IMR-90 (cell line): Measurements from ENCODE around the gene ALDH1B1. TPM values are rescaled to one million over a fixed set of nuclear protein-coding genes. Genes with fewer than 3 reads are reported as not detected.

Experiments
- ATAC-seq: fragments of 200-7000 bp; cut with Tn5 transposase; 2 replicates; pipeline ENCODE4 v1.9.1; 2020; ENCODE audit warnings: low read depth, mild to moderate bottlenecking, moderate library complexity
- BruUV-seq: library from RNA; stranded (reverse); fragments of 400-500 nt; replicated peaks from 2 replicates; lab custom pipeline; 2021; lab: Mats Ljungman, UMichigan
- CTCF ChIA-PET: fragments of 300-600 bp; formaldehyde crosslinking; extraction: SDS; loops from one replicate; lab custom pipeline; 2021; ENCODE audit warnings: antibody characterized with exemption; lab: Yijun Ruan, JAX
- POLR2A ChIA-PET: fragments of 300-600 bp; sonication (Branson Sonifier 250); formaldehyde crosslinking; loops from one replicate; lab custom pipeline; 2022; ENCODE audit warnings: antibody characterized with exemption; ENCODE audit not compliant: unreplicated experiment; lab: Charles Lee
- DNase-seq: peaks from one replicate; pipeline ENCODE4 v3.0.0; 2013
- H2AFZ ChIP-seq: replicated peaks from 2 replicates; pipeline ENCODE3; 2013; ENCODE audit warnings: low read length, mild to moderate bottlenecking; ENCODE audit not compliant: poor library complexity
- H2AK5ac ChIP-seq: 2 replicates; pipeline ENCODE4 v1.6.1; 2013; ENCODE audit warnings: low read depth, low read length, inconsistent platforms
- H2AK9ac ChIP-seq: replicated peaks from 2 replicates; pipeline ENCODE3; 2013; ENCODE audit warnings: mild to moderate bottlenecking, low read depth, low read length, moderate library complexity; ENCODE audit not compliant: poor library complexity
- H2BK120ac ChIP-seq: 2 replicates; pipeline ENCODE4 v1.6.1; 2013; ENCODE audit warnings: low read depth, low read length, inconsistent platforms
- H2BK15ac ChIP-seq: 3 replicates; pipeline ENCODE4 v1.6.1; 2013; ENCODE audit warnings: low read depth, low read length, inconsistent platforms
- H2BK20ac ChIP-seq: 2 replicates; pipeline ENCODE4 v1.6.1; 2013; ENCODE audit warnings: low read depth, mild to moderate bottlenecking, inconsistent platforms, low read length, moderate library complexity
- H2BK5ac ChIP-seq: 2 replicates; pipeline ENCODE4 v1.6.1; 2013; ENCODE audit warnings: mild to moderate bottlenecking, low read depth, low read length, inconsistent platforms; ENCODE audit not compliant: poor library complexity, severe bottlenecking
- H3K14ac ChIP-seq: replicated peaks from 2 replicates; pipeline ENCODE4 v1.6.1; 2013; ENCODE audit warnings: low read depth, low read length, inconsistent platforms
- H3K18ac ChIP-seq: 2 replicates; pipeline ENCODE4 v1.6.1; 2013; ENCODE audit warnings: low read depth, low read length, control low read depth
- H3K23ac ChIP-seq: 2 replicates; pipeline ENCODE4 v1.6.1; 2013; ENCODE audit warnings: low read depth, low read length, inconsistent platforms
- H3K27ac ChIP-seq: 2 replicates; pipeline ENCODE4 v1.5.1; 2013; ENCODE audit warnings: mild to moderate bottlenecking, control low read depth, low read length; ENCODE audit not compliant: insufficient read depth
- H3K27me3 ChIP-seq: 2 replicates; pipeline ENCODE4 v1.6.1; 2013; ENCODE audit warnings: low read length; ENCODE audit not compliant: control insufficient read depth, insufficient read depth
- H3K36me3 ChIP-seq: 2 replicates; pipeline ENCODE4 v1.6.1; 2013; ENCODE audit warnings: low read length, mixed read lengths; ENCODE audit not compliant: control insufficient read depth, insufficient read depth
- H3K4ac ChIP-seq: 2 replicates; pipeline ENCODE4 v1.6.1; 2013; ENCODE audit warnings: low read depth, low read length, inconsistent platforms
- H3K4me1 ChIP-seq: 2 replicates; pipeline ENCODE4 v1.6.1; 2013; ENCODE audit warnings: low read length, mixed read lengths; ENCODE audit not compliant: control insufficient read depth, insufficient read depth
- H3K4me2 ChIP-seq: 2 replicates; pipeline ENCODE4 v1.6.1; 2013; ENCODE audit warnings: low read depth, mild to moderate bottlenecking, control low read depth, low read length, moderate library complexity
- H3K4me3 ChIP-seq: 2 replicates; pipeline ENCODE4 v1.5.1; 2013; ENCODE audit warnings: low read depth, mild to moderate bottlenecking, control low read depth, low read length, moderate library complexity; ENCODE audit not compliant: insufficient read depth
- H3K56ac ChIP-seq: 2 replicates; pipeline ENCODE4 v1.6.1; 2013; ENCODE audit warnings: low read length, inconsistent platforms; ENCODE audit not compliant: insufficient read depth; ENCODE audit errors: extremely low read depth
- H3K79me1 ChIP-seq, 2 experiments: 2 replicates each; pipeline ENCODE4 v1.6.1; 2013; ENCODE audit warnings: low read length in 2 of 2, inconsistent platforms in 1 of 2, low read depth in 1 of 2
- H3K9ac ChIP-seq: 2 replicates; pipeline ENCODE4 v1.6.1; 2013; ENCODE audit warnings: low read depth, low read length, control low read depth
- H3K9me1 ChIP-seq: 2 replicates; pipeline ENCODE4 v1.6.1; 2013; ENCODE audit warnings: low read length, inconsistent platforms; ENCODE audit not compliant: insufficient read depth
- H3K9me3 ChIP-seq: 2 replicates; pipeline ENCODE4 v1.6.1; 2013; ENCODE audit warnings: low read length; ENCODE audit not compliant: control insufficient read depth, insufficient read depth
- H4K20me1 ChIP-seq: 2 replicates; pipeline ENCODE4 v1.6.1; 2013; ENCODE audit warnings: low read length, inconsistent platforms; ENCODE audit not compliant: insufficient read depth
- H4K5ac ChIP-seq: 2 replicates; pipeline ENCODE4 v1.6.1; 2013; ENCODE audit warnings: mild to moderate bottlenecking, low read depth, low read length, control low read depth
- H4K8ac ChIP-seq, 2 experiments: 2 replicates each; pipeline ENCODE4 v1.6.1; 2013; ENCODE audit warnings: low read depth in 2 of 2, low read length in 2 of 2, control low read depth in 1 of 2, inconsistent platforms in 1 of 2
- H4K91ac ChIP-seq: 2 replicates; pipeline ENCODE4 v1.6.1; 2013; ENCODE audit warnings: low read depth, low read length, inconsistent platforms; ENCODE audit not compliant: insufficient read depth
- RCOR1 ChIP-seq: IDR thresholded peaks from 2 replicates; pipeline ENCODE4 v1.6.1; 2012; ENCODE audit warnings: mild to moderate bottlenecking, low read length, improper control_type of control experiment; ENCODE audit not compliant: insufficient replicate concordance
- SMC3 ChIP-seq: fragments of 150-350 bp; IDR thresholded peaks from 2 replicates; pipeline ENCODE4 v1.6.1; 2016; ENCODE audit warnings: low read depth, mild to moderate bottlenecking, antibody characterized with exemption, low read length, moderate library complexity
- WGBS, 2 experiments: methylation state at CpG; one replicate each; pipeline versions ENCODE4 v1.1.5 to v1.1.7; 2013; ENCODE audit warnings: missing lambda C conversion rate in 2 of 2; ENCODE audit not compliant: insufficient read length in 1 of 2; ENCODE audit errors: extremely low coverage in 2 of 2; 5-methylcytosine and 5-hydroxymethylcytosine counted together
- dilution Hi-C: fragments of 300-500 bp; cut with HindIII; formaldehyde crosslinking; loops from one replicate; pipeline ENCODE4 v1.14.3; 2018; ENCODE audit warnings: low sequenced_read_pairs; ENCODE audit not compliant: unreplicated experiment
- in situ Hi-C: fragments of 300-500 bp; cut with MboI; formaldehyde crosslinking; loops from 3 replicates; pipeline ENCODE4 v1.14.3; 2019; ENCODE audit warnings: low sequenced_read_pairs, inconsistent platforms, mixed read lengths
- intact Hi-C: fragments of 100-400 bp; cut with micrococcal nuclease; formaldehyde crosslinking; loops from 2 replicates; pipeline ENCODE4 v1.10.0; 2022
- polyA plus RNA-seq, 3 experiments: library from polyadenylated mRNA; depleted of rRNA; stranded (reverse); fragments of >200 nt; gene quantifications; 2 replicates each; pipeline ENCODE4 v1.2.3, GENCODE V29; 2012; ENCODE audit warnings: low replicate concordance in 1 of 3
- total RNA-seq: library from RNA; depleted of rRNA; stranded (reverse); fragments of >200 nt; gene quantifications from 2 replicates; pipeline ENCODE4 v1.2.3, GENCODE V29; 2012

ALDH1B1 gene
- total and polyA plus RNA-seq, 2 of the 4 experiments (the other 2 are of a cell fraction) = 29.6 to 37.6 TPM

DNA sequence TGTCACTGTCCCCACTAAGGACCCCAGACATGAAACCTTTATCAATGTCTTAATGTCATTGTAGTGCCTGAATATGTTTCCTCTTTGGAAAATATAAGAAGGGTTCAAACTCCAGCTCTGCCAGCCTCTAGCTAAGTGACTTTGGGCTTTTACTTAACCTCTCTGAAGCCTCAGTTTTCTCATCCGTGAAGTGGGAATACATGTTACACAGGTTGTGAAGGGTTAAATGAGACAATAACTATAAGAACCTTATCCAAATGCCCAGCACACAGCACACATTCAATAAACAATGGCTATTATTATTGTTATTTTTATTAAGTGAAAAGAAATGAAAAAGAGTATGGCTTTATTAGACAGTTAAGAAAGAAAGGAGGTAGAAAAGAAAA lies 47.4 kb downstream of the ALDH1B1 start:
- ChIA-PET POLR2A (no interaction called here), CTCF (no interaction called here)
- ATAC-seq = no peak
- Histone ChIP-seq H2AK9ac (no peak overlapping the region), H3K4me3 (no peak overlapping the region), H4K5ac (no peak overlapping the region), H3K4ac (no peak overlapping the region), H4K8ac (no peak overlapping the region), H3K4me2 (no peak overlapping the region), H3K79me1 (no peaks in the 10 kb centered on the region; a peak in 1 of 4 replicates), H3K23ac (no peak overlapping the region), H3K9me3 (no peaks in the 10 kb centered on the region), H3K9me1 (peaks cover 11% of the 10 kb centered on the region; the same call in 1 of the 2 replicates), H3K18ac (no peak overlapping the region), H2BK5ac (no peak overlapping the region), H3K4me1 (peaks cover 15% of the 10 kb centered on the region), H3K9ac (no peak overlapping the region), H3K27ac (no peak overlapping the region), H3K14ac (no peak overlapping the region), H2BK20ac (no peak overlapping the region), H4K91ac (no peak overlapping the region), H2BK120ac (no peak overlapping the region), H3K56ac (no peak overlapping the region), H2AFZ (no peak overlapping the region), H3K36me3 (no peaks in the 10 kb centered on the region), H4K20me1 (no peaks in the 10 kb centered on the region), H3K27me3 (no peaks in the 10 kb centered on the region; the same call in 1 of the 2 replicates), H2AK5ac (no peak overlapping the region), H2BK15ac (no peak overlapping the region)
- dilution Hi-C loops (no loop called here), intact Hi-C loops (no loop called here), in situ Hi-C loops (no loop called here)
- BruUV-seq = no TSS peak
- no CpG with 5 or more reads among the region's 1 CpG for WGBS, 2 experiments
- TF ChIP-seq RCOR1 (no peak), SMC3 (no peak)
- DNase-seq = no peak
